Measurements from ENCODE around the gene LRMDA. TPM values are rescaled to one million over a fixed set of nuclear protein-coding genes. Genes with fewer than 3 reads are reported as not detected.

The LRMDA gene
- total RNA-seq, 1 experiment from 2014 or later: 4.8 TPM

- no peak for TF ChIP-seq POLR2AphosphoS5 (IDR thresholded peaks at IDR 0.05; ENCODE audit: low read depth, low read length)
- TF ChIP-seq JUND (IDR thresholded peaks at IDR 0.05): no peak
Measured at GRCh38 chr10:76492026-76492425, 1060.6 kb downstream of the LRMDA start (continued).

- ChIA-PET POLR2A (no interaction called here), CTCF (no interaction called here), RAD21 (ENCODE audit: low non-redundant PET in 1 of 2, low total read pairs in 2 of 2, uncharacterized antibody in 2 of 2, unreplicated experiment in 2 of 2) (no interaction called here)
- Histone ChIP-seq H3K9me2 (ENCODE audit: insufficient read depth) (no peaks in the 10 kb centered on the region), H3K4me1 (ENCODE audit: control insufficient read depth in 1 of 2, insufficient read depth in 2 of 2, low read length in 2 of 2) (no peaks in the 10 kb centered on the region), H3K4me2 (ENCODE audit: low read length) (no peak overlapping the region), H3K27ac (ENCODE audit: low read depth, low read length) (no peak overlapping the region), H4K20me1 (ENCODE audit: insufficient read depth) (no peaks in the 10 kb centered on the region), H3K4me3 (replicated peaks in 1 of 2; ENCODE audit: low read depth in 1 of 2, low read length in 2 of 2) (no peak overlapping the region), H3K36me3 (ENCODE audit: control insufficient read depth in 1 of 2, insufficient read depth in 2 of 2, low read length in 2 of 2) (no peaks in the 10 kb centered on the region), H3K79me2 (ENCODE audit: insufficient read depth, low read length) (no peaks in the 10 kb centered on the region), H2AFZ (ENCODE audit: low read depth, low read length, poor library complexity, severe bottlenecking) (no peak overlapping the region), H3K9ac (ENCODE audit: low read length) (no peak overlapping the region), H3K9me3 (ENCODE audit: control insufficient read depth in 1 of 2, insufficient read depth in 1 of 2, low read depth in 1 of 2, low read length in 2 of 2) (0 out of 4 replicates have a peak, but pooled peaks cover 0 to 5% of the 10 kb centered on the region in 2 experiments), H3K27me3 (ENCODE audit: insufficient read depth, low read length) (no peaks in the 10 kb centered on the region)
- ATAC-seq (no peak), DNase-seq (ENCODE audit: low read depth, low spot score) (no peak)
- BruUV-seq (replicated peaks): no TSS peak
- intact Hi-C loops (cut with micrococcal nuclease): no loop called here
- TF ChIP-seq REST (IDR thresholded peaks at IDR 0.05; ENCODE audit: low read depth): no peak
- no peak for TF ChIP-seq SP1 (IDR thresholded peaks at IDR 0.05; ENCODE audit: low read depth)
- no peak for TF ChIP-seq SIN3A (IDR thresholded peaks at IDR 0.05; ENCODE audit: low read depth)
- TF ChIP-seq ATF3 (IDR thresholded peaks at IDR 0.05): no peak
- no peak for TF ChIP-seq ZFX (IDR thresholded peaks at IDR 0.05)
- no peak for TF ChIP-seq ZNF274 (IDR thresholded peaks at IDR 0.05; ENCODE audit: low read depth, low read length)
- TF ChIP-seq POLR2AphosphoS5 (IDR thresholded peaks at IDR 0.05; ENCODE audit: low read depth, low read length): no peak
- no peak for TF ChIP-seq SRF (IDR thresholded peaks at IDR 0.05; ENCODE audit: low read depth)
- TF ChIP-seq MAX (IDR thresholded peaks at IDR 0.05): no peak
- TF ChIP-seq CBX3 (IDR thresholded peaks at IDR 0.05; ENCODE audit: low read depth): no peak
- no peak for TF ChIP-seq EGR1 (IDR thresholded peaks at IDR 0.05; ENCODE audit: low read depth)
- no peak for TF ChIP-seq CEBPB (IDR thresholded peaks at IDR 0.05; ENCODE audit: low read depth)
- no peak for TF ChIP-seq ZBTB33 (IDR thresholded peaks at IDR 0.05; ENCODE audit: extremely low read depth, insufficient replicate concordance, low read length)
- no peak for TF ChIP-seq YY1 (IDR thresholded peaks at IDR 0.05; ENCODE audit: extremely low read depth, insufficient replicate concordance, low read depth, low read length)
- TF ChIP-seq TCF7L2 (IDR thresholded peaks at IDR 0.05; ENCODE audit: borderline replicate concordance, extremely low read depth, insufficient read depth, insufficient read length): no peak
- TF ChIP-seq JUND (IDR thresholded peaks at IDR 0.05): no peak
- TF ChIP-seq EZH2phosphoT487 (IDR thresholded peaks at IDR 0.05; ENCODE audit: borderline replicate concordance): no peak
Measured at GRCh38 chr10:76492678-76493472, 1061.5 kb downstream of the LRMDA start.

Measured in HCT116 (cell line).